Measurements from ENCODE around the gene HCFC1R1.
A peak's percentile ranks its signal among the peaks of the same experiment; 100 is the strongest.

The HCFC1R1 gene

DNA sequence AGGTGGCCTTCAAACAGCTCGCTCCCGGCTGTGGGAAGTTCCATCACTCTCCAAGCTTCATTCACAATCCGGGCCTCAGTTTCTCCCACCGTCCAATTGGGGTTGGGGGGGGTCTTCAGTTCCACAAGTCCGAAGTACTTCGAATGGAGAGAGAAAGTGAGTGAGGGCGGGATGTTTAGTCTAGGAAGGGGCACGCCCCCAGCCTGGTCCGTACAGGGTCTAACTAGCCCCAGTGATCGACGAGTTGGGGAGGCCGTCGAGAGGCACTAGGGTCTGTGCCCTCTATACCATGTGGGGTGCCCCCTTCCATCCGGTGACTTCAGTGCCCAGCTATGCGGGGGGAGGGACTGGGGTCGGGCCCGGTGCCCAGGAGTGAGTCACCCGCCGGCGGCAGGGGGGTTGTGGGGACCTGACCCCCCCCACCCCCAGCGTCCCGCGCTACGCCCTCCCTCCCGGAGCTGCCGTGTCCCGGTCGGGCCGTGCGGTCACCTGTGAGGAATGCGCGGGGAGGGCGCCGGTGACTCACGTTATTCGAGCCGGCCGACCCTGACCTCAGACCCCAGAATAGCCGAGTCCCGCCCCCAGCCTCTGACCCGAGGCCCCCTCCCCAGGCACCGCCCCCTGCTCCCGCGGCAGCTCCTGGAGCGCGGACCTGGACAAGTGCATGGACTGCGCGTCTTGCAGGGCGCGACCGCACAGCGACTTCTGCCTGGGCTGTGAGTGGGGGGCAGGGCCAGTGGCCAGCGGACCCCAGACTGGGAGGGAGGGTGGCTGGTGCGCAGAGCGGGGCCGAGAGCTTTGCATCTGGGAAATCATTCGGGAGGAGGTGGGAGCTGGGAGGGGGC lies 2.9 kb downstream of the HCFC1R1 start (continued):
- TF ChIP-seq ZNF518A (tag by site-specific recombination; conservative IDR thresholded peaks at IDR 0.05; ENCODE audit: low read depth) (0 out of 2 replicates have a peak, but pooled peaks have one; percentile 22), ZNF350 (tag by site-specific recombination; IDR thresholded peaks at IDR 0.05) (no peak), SALL2 (tag by site-specific recombination; IDR thresholded peaks at IDR 0.05; ENCODE audit: borderline replicate concordance) (no peak), KLF9 (tag by site-specific recombination; IDR thresholded peaks at IDR 0.05; ENCODE audit: low read depth) (peak; percentile 89), ZBTB48 (tag by site-specific recombination; IDR thresholded peaks at IDR 0.05) (peak; percentile 35; the same call in 1 of the 2 replicates), HOXC10 (CRISPR knock-in tag; IDR thresholded peaks at IDR 0.05) (no peak), ZNF585B (tag by site-specific recombination; IDR thresholded peaks at IDR 0.05) (no peak), ZNF112 (tag by site-specific recombination; IDR thresholded peaks at IDR 0.05) (no peak), ZNF510 (tag by site-specific recombination; IDR thresholded peaks at IDR 0.05; ENCODE audit: insufficient replicate concordance) (no peak), ZNF404 (tag by site-specific recombination; IDR thresholded peaks at IDR 0.05) (no peak), ZNF692 (tag by site-specific recombination; IDR thresholded peaks at IDR 0.05) (peak; percentile 85), ZBTB17 (tag by site-specific recombination; IDR thresholded peaks at IDR 0.05) (peak; percentile 32), ZNF394 (tag by site-specific recombination; IDR thresholded peaks at IDR 0.05; ENCODE audit: borderline replicate concordance) (peak; percentile 69), ZNF571 (tag by site-specific recombination; IDR thresholded peaks at IDR 0.05) (no peak), YY2 (tag by site-specific recombination; IDR thresholded peaks at IDR 0.05) (no peak), PBX3 (CRISPR knock-in tag; IDR thresholded peaks at IDR 0.05) (0 out of 2 replicates have a peak, but pooled peaks have one; percentile 37), ZNF658 (tag by site-specific recombination; IDR thresholded peaks at IDR 0.05) (no peak), ZNF544 (tag by site-specific recombination; IDR thresholded peaks at IDR 0.05) (no peak), ZNF324 (tag by site-specific recombination; IDR thresholded peaks at IDR 0.05) (peak; percentile 96), ZNF558 (tag by site-specific recombination; IDR thresholded peaks at IDR 0.05) (no peak; the same call in 1 of the 2 replicates), ZNF175 (tag by site-specific recombination; IDR thresholded peaks at IDR 0.05) (no peak), ZNF843 (tag by site-specific recombination; IDR thresholded peaks at IDR 0.05) (peak; percentile 76)
- TF ChIP-seq, protein P1, sequence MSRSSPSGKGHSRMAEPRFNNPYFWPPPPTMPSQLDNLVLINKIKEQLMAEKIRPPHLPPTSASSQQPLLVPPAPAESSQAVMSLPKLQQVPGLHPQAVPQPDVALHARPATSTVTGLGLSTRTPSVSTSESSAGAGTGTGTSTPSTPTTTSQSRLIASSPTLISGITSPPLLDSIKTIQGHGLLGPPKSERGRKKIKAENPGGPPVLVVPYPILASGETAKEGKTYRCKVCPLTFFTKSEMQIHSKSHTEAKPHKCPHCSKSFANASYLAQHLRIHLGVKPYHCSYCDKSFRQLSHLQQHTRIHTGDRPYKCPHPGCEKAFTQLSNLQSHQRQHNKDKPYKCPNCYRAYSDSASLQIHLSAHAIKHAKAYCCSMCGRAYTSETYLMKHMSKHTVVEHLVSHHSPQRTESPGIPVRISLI (tag by site-specific recombination; IDR thresholded peaks at IDR 0.05): no peak
- TF ChIP-seq, protein P2, sequence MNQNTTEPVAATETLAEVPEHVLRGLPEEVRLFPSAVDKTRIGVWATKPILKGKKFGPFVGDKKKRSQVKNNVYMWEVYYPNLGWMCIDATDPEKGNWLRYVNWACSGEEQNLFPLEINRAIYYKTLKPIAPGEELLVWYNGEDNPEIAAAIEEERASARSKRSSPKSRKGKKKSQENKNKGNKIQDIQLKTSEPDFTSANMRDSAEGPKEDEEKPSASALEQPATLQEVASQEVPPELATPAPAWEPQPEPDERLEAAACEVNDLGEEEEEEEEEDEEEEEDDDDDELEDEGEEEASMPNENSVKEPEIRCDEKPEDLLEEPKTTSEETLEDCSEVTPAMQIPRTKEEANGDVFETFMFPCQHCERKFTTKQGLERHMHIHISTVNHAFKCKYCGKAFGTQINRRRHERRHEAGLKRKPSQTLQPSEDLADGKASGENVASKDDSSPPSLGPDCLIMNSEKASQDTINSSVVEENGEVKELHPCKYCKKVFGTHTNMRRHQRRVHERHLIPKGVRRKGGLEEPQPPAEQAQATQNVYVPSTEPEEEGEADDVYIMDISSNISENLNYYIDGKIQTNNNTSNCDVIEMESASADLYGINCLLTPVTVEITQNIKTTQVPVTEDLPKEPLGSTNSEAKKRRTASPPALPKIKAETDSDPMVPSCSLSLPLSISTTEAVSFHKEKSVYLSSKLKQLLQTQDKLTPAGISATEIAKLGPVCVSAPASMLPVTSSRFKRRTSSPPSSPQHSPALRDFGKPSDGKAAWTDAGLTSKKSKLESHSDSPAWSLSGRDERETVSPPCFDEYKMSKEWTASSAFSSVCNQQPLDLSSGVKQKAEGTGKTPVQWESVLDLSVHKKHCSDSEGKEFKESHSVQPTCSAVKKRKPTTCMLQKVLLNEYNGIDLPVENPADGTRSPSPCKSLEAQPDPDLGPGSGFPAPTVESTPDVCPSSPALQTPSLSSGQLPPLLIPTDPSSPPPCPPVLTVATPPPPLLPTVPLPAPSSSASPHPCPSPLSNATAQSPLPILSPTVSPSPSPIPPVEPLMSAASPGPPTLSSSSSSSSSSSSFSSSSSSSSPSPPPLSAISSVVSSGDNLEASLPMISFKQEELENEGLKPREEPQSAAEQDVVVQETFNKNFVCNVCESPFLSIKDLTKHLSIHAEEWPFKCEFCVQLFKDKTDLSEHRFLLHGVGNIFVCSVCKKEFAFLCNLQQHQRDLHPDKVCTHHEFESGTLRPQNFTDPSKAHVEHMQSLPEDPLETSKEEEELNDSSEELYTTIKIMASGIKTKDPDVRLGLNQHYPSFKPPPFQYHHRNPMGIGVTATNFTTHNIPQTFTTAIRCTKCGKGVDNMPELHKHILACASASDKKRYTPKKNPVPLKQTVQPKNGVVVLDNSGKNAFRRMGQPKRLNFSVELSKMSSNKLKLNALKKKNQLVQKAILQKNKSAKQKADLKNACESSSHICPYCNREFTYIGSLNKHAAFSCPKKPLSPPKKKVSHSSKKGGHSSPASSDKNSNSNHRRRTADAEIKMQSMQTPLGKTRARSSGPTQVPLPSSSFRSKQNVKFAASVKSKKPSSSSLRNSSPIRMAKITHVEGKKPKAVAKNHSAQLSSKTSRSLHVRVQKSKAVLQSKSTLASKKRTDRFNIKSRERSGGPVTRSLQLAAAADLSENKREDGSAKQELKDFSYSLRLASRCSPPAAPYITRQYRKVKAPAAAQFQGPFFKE (tag by site-specific recombination; IDR thresholded peaks at IDR 0.05; ENCODE audit: borderline replicate concordance): 0 out of 2 replicates have a peak, but pooled peaks have one; percentile 19

All from HEK293 (cell line).